ENCODE measurements around the gene MKRN2.

- TF ChIP-seq POLR2A (IDR thresholded peaks at IDR 0.05; ENCODE audit: borderline replicate concordance, extremely low read depth, insufficient read depth, insufficient read length) (no peak), CTCF (IDR thresholded peaks at IDR 0.05 in 2 of 3, conservative IDR thresholded peaks at IDR 0.05 in 1 of 3; ENCODE audit: borderline replicate concordance in 1 of 3, insufficient read depth in 1 of 3, low read depth in 2 of 3, low read length in 2 of 3) (no peak), REST (IDR thresholded peaks at IDR 0.05; ENCODE audit: low read depth) (no peak), MAX (IDR thresholded peaks at IDR 0.05) (no peak), JUND (IDR thresholded peaks at IDR 0.05) (no peak)
Measured at GRCh38 chr3:12522721-12523120, 34.2 kb upstream of the MKRN2 start.

All from HCT116 (cell line).